ENCODE results near the gene BTNL3.

The BTNL3 gene

GRCh38 chr5:181037365-181037861 is 48.8 kb downstream of the BTNL3 start:
- H3K27me3 ChIP-seq (ENCODE audit: insufficient read depth, low read depth, severe bottlenecking): peaks cover 34% of the 10 kb centered on the region

GRCh38 chr5:181039471-181039870 is 50.8 kb downstream of the BTNL3 start:
- Histone ChIP-seq H3K9me3 (ENCODE audit: severe bottlenecking) (no peaks in the 10 kb centered on the region), H3K27me3 (ENCODE audit: insufficient read depth, low read depth, severe bottlenecking) (peaks cover 30% of the 10 kb centered on the region), H3K27ac (no peak overlapping the region), H3K4me3 (ENCODE audit: low read depth, low read length) (no peak overlapping the region), H3K36me3 (no peaks in the 10 kb centered on the region)
- no peak for DNase-seq
- no peak for TF ChIP-seq CTCF (IDR thresholded peaks at IDR 0.05; ENCODE audit: low read depth, low read length)

More at GRCh38 chr5:181037365-181037861, 48.8 kb downstream of the BTNL3 start:
- Histone ChIP-seq H3K9me3 (ENCODE audit: severe bottlenecking) (no peaks in the 10 kb centered on the region), H3K36me3 (no peaks in the 10 kb centered on the region), H3K27ac (no peak overlapping the region), H3K4me3 (ENCODE audit: low read depth, low read length) (no peak overlapping the region)
- TF ChIP-seq CTCF (IDR thresholded peaks at IDR 0.05; ENCODE audit: low read depth, low read length): no peak
- no peak for DNase-seq

- Histone ChIP-seq H3K4me3 (ENCODE audit: low read depth, low read length) (no peak within 1 kb of the TSS), H3K27ac (no peak within 1 kb of the TSS), H3K9me3 (ENCODE audit: severe bottlenecking) (no peaks in the 10 kb centered on the region), H3K36me3 (no peaks in the 10 kb centered on the region), H3K27me3 (ENCODE audit: insufficient read depth, low read depth, severe bottlenecking) (peaks cover 30% of the 10 kb centered on the region)
- no peak for DNase-seq
- no peak for TF ChIP-seq CTCF (IDR thresholded peaks at IDR 0.05; ENCODE audit: low read depth, low read length)
Observed at GRCh38 chr5:181039931-181040630, 51.4 kb downstream of the BTNL3 start, which contains the start of gene BTNL9. TSS of gene BTNL9 (plus strand) at chr5:181040266. CDS start at chr5:181045490, 5,224 bp downstream.

GRCh38 chr5:181040631-181040945 is 51.9 kb downstream of the BTNL3 start:
- DNase-seq: no peak
- no peak overlapping the region for H3K4me3 ChIP-seq (ENCODE audit: low read depth, low read length)
- no peak overlapping the region for H3K27ac ChIP-seq
- H3K9me3 ChIP-seq (ENCODE audit: severe bottlenecking): no peaks in the 10 kb centered on the region
- TF ChIP-seq CTCF (IDR thresholded peaks at IDR 0.05; ENCODE audit: low read depth, low read length): no peak
- no peaks in the 10 kb centered on the region for H3K36me3 ChIP-seq
- peaks cover 30% of the 10 kb centered on the region for H3K27me3 ChIP-seq (ENCODE audit: insufficient read depth, low read depth, severe bottlenecking)

GRCh38 chr5:181041043-181041442 is 52.4 kb downstream of the BTNL3 start:
- H3K4me3 ChIP-seq (ENCODE audit: low read depth, low read length): no peak overlapping the region
- no peak for DNase-seq
- H3K36me3 ChIP-seq: no peaks in the 10 kb centered on the region
- no peaks in the 10 kb centered on the region for H3K9me3 ChIP-seq (ENCODE audit: severe bottlenecking)
- H3K27ac ChIP-seq: no peak overlapping the region
- peaks cover 29% of the 10 kb centered on the region for H3K27me3 ChIP-seq (ENCODE audit: insufficient read depth, low read depth, severe bottlenecking)
- no peak for TF ChIP-seq CTCF (IDR thresholded peaks at IDR 0.05; ENCODE audit: low read depth, low read length)
